NCI-H226 (cell line): ENCODE results near the gene ATP2A3.
A peak's percentile ranks its signal among the peaks of the same experiment; 100 is the strongest.
"Not testable (repeated sequence)": the region's sequence is repeated elsewhere in the genome, so short reads cannot be mapped to it uniquely, and the experiment has no call there.

Experiments used
- DNase-seq: peaks from one replicate; pipeline ENCODE4 v3.0.0-alpha.2; 2015

The ATP2A3 gene

DNA sequence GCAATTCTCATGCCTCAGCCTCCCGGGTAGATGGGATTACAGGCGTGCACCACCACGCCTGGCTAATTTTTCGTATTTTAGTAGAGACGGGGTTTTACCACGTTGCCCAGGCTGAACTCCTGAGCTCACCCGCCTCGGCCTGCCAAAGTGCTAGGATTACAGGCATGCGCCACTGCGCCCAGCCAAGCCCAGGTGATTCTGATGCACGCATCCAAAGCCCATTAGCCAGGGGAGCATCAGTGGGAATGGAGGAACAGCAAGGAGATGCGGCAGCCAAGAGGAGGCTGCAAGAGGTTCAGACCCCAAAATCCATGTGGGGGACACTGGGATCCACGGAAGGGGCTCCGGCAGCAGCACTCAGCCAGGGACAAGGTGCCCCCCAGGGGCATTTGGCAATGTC, 12.1 kb downstream of the ATP2A3 start:
- no peak for DNase-seq

GRCh38 chr17:3951420-3951819, 12.8 kb downstream of the ATP2A3 start:
- no peak for DNase-seq

GRCh38 chr17:3951003-3951402, 13.2 kb downstream of the ATP2A3 start:
- DNase-seq, result no peak

DNA sequence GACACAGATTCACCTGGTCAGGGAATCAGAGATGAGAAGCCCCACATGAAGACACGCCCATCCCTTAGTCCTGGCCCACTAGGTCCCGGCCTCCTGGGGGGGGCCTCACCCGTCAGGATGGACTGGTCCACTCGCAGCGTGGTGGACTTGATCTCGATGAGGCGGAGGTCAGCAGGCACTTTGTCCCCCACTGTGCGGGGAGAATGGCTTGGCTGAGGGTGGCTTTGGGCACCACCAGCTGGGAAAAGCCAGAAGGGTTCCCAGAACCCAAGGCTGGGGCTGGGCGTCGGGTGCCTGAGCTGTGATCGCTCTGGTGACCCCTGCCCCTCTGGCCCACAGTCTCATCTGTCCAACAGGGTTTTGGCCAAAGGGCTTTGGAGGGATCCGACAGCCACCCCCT, 13.7 kb downstream of the ATP2A3 start:
- DNase-seq, result no peak

DNA sequence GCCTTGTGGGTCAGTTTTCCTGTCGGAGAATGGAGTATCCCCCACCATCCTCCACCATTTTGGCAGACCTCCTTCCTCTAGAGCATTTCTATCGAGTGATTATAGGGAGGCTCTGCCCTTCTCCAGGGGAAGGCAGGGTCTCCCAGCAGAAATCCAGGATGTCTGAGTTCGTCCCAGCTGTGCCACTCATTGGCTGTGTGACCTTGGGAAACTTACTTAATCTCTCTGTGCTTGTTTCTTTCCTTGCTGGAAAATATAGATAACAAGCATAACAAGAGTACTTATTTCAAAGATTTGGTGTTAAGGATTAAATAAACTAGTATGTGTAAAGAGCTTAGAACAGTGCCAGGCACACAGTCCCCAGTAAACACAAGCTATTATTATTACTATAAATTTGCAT, 14.8 kb downstream of the ATP2A3 start:
- no peak for DNase-seq

GRCh38 chr17:3948551-3948950, 15.7 kb downstream of the ATP2A3 start:
- not testable (repeated sequence) for DNase-seq

GRCh38 chr17:3947318-3947810, 16.9 kb downstream of the ATP2A3 start:
- DNase-seq, result no peak

DNA sequence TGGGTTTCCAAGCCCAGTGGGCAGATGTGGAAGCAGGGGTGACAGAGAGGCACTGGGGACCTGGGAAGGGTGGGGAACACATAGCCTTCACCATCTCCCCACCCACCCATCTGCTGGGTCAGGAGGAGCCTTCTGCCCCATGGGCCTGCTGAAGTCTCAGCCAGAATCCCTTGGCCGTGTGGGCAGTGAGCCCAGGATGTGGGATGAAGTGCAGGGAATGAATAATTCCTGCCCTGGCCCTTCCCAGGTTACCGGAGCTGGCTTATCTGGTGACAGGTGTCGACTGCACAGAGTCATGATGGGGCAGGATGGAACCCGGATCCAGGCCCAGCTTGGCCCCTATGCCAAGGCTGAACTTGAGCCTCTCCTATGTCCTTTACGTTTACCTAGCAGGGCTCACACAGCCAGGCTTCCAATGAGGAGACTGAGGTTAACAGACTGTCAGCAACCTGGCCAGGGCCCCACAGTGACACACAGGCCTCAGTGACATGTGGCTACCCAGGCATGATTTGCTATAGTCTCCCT, 17.5 kb downstream of the ATP2A3 start:
- peak; percentile 36 for DNase-seq

GRCh38 chr17:3944485-3945388, 19.5 kb downstream of the ATP2A3 start:
- no peak for DNase-seq

GRCh38 chr17:3943240-3943891, 20.9 kb downstream of the ATP2A3 start:
- no peak for DNase-seq

DNA sequence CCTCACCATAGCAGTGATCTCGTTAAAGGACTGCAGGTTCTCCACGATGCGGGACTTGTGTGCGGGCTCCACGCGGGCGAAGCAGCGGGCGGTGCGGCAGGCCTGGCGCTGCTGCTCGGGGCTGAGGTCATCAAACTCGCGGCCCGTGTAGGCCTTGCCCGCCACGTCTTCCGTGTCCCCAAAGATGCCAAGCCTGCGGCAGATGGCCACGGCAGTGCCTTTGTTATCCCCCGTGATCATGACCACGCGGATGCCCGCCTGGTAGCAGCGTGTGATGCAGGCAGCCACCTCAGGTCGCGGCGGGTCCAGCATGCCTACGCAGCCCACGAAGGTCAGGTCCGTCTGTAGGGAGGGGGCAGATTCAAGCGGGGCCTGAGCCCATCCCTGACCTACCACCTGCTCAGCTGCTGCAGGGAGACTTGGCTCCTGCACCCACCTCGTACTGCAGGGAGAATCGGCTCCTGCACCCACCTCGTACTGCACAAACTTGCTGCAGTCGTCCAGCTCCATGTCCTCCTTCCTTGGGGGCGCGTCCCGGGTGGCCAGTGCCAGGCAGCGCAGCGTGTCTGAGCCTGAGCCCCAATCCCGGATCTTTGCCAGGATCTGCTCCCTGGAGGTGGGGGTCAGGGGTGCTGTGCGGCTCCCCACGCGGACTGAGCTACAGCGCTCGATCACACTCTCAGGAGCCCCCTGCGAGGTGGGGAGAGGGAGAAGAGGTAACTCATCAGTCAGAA, 23.1 kb downstream of the ATP2A3 start:
- DNase-seq, result no peak

DNA sequence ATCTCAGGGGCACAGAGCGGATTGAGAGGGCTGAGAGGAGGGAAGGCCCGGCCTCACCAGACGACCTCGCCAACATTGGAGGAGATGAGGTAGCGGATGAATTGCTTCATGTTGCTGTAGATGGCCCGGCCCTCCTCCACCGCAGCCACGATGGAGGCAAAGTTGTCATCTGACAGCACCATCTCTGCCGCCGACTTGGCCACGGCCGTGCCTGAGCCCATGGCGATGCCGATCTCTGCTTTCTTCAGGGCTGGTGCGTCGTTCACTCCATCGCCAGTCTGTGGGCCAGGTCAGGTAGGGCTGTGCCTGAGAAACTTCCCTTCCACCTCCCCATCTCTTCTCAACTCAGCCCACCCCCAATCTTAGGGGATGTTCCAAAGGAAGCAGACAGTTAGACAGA, 26.9 kb downstream of the ATP2A3 start:
- no peak for DNase-seq

DNA sequence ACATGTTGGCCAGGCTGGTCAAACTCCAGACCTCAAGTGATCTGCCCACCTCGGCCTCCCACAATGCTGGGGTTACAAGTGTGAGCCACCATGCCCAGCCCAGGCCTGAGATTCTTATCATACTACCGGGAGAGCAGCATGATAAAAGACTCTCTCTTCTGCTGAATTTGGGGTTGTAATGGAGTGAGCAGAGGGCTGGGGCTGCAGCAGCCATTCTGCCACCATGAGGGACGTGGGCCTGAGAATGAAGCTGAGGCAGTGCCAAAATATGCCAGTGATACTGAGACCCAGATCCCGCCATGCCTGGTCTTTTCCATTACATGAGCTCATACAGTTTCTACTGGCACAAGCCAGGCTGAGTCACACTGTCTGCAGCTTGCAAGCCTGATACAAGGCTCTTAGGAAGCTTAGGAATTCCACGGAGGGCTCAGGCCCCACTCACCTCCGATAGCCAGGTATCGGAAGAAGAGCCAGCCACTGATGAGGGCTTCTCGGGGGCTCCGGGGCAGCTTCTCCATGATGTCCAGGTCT, 28.3 kb downstream of the ATP2A3 start:
- peak; percentile 74 for DNase-seq

- no peak for DNase-seq
Measured at GRCh38 chr17:3935140-3935542, 29.1 kb downstream of the ATP2A3 start.

- no peak for DNase-seq
Measured at GRCh38 chr17:3929764-3930163, 34.5 kb downstream of the ATP2A3 start.

DNA sequence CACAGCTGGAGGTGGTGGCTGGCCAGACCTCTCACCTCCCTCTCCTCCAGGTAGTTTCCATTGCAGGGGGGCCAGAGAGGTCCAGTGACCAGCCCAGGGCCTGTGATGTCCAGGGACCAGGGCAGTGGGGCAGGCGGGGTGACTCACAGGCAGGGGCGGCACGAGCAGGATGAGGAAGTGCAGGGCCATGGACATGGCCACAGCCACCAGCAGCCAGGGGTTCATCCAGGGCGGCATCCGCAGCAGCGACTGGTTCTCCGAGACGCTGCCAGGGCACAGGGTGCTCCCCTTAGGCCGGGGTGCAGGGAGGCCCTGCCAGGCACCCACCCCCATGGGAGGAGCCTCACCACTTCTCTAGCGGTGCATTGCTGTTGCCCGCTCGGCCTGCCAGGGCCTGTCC, 35.1 kb downstream of the ATP2A3 start:
- DNase-seq, result no peak

DNA sequence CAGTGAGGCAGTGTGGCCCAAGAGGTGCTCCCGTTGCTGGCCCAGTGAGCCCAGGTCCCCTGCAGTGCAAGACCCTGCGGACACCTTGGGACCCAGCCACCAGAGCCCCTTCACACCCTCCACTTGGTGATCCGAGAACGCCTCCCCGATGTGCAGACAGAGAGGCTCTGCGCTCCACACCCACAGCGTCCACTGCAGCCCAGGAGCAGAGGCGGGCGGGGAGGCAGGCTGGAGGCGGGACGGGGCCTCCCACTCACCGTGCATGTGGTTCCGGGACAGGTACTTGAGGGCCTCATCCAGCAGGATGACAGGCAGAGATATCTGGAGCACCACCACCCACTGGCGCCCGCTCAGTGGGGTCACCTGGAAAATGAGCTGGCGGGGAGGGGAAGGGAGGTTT, 35.8 kb downstream of the ATP2A3 start:
- no peak for DNase-seq

DNA sequence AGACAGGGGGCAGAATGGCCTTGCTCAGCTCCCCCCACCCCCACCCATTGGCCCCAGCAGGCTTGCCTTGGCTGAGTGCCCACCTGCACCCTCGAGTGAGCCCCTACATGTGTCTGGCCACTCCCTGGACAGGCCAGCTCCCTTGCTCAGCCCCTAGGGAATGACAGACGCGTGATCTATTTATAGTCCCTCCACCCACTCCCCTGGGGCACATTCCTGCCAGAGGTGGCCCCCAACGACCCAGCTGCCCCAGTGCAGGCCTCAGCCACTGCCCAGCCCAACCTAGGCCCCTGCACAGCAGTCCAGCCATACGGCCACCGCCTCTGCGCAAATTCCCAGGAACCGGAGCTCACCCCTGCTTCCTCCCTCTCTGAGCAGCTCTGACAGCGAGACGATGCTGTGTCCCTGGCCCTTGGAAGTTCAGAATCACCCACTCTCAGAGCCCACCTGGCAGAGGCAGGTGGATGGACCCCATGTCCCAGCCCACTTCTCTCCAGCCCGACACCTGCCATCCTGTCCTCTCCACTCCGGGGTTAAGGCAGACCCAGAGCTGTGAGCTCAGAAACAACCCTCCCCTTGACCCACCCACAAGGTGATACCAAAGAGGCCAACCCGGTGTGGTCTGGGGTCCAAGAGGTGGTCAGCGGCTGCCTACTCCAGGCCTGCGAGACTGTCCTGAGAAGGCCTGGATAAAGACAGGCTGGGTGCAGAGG, 36.5 kb downstream of the ATP2A3 start:
- no peak for DNase-seq

DNA sequence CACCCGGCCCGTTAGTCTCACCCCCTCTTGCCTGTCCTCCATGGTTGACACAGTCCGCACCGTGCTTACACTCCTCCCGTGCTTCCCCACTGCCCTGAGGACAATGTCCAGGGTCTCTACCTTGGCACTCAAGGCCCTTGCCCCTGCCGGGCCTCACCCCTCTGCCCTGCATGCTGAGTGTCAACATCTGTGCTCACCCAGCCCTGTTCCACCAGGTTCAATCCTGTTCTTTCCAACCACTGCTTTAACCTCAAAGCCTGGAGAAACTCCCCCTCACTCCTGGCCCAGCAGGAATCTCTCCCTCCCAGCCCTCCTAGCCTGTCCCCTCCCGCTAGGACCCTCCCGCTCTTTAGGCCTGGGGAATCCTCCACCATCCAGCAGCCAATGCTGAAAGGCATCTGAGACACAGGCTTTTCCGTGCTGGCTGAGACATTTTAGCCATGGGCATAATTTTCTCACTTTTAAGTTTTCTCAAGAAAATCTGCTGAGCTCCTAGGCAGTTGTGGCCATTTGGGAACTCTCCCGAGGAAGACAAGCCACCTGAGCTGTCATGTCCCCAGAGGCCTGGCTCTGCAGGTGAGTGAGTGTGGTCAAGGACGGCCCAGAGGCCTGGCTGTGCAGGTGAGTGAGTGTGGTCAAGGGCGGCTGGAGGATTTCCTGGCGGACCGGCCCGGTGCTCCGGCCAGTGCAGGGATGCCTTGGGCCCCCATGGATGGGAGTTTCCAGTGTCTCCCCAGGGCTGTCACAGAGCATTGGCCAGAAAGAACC, 37.2 kb downstream of the ATP2A3 start:
- DNase-seq, result no peak

DNA sequence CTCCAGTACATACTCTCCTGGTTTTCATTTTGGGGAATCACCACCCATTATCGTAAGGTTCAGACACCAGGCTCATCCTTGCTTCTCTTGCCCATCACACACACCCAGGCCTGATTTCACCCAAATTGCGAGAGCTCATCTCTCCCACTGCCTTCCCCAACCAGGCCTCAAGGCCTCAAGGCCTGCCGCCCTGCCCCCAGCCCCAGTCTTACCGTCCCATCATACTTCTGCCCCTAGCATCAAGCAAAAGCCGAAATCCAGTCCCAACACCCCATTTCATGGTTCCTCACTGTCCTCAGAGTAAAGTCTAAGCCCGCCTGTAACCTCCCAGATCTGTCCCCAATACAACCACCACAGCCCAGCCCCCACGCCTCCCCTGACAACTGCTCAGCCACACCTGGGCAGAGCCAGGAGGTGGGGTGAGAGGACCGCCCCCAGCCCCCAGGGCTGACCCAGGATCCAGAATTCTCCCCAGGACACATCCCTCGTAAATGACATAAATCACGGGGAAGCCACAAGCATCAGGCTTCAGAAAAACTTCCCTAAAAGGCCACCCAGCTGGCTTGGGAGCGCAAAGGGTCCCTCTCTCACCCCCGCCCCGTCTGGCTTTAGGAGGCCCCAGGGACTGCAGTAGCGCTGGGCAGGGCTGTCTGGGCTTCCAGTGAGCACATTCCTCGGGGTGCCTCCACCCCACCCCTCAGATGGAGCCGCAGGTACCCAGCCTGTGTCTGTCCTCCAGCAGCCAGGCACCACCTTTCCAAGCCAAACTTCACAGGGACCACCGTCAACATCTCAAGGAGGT, 38.4 kb downstream of the ATP2A3 start:
- DNase-seq, result no peak
